Measurements from ENCODE around the gene MKRN2.
"Not testable (repeated sequence)": the region's sequence is repeated elsewhere in the genome, so short reads cannot be mapped to it uniquely, and the experiment has no call there.

MKRN2 gene

DNA sequence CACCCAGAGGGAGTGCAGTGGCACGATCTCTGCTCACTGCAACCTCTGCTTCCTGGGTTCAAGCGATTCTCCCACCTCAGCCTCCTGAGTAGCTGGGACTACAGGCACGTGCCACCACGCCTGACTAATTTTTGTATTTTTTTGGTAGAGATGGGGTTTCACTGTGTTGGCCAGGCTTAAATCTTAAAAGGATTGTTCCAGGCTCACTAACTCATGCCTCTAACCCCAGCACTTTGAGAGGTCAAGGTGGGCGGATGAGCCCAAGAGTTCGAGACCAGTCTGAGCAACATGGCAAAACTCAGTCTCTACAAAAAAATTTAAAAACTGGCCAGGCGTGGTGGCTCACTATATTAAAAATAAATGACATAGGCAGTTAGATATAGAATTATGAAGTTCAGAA lies 74.0 kb downstream of the MKRN2 start:
- DNase-seq (ENCODE audit: low read depth), result not testable (repeated sequence)

DNA sequence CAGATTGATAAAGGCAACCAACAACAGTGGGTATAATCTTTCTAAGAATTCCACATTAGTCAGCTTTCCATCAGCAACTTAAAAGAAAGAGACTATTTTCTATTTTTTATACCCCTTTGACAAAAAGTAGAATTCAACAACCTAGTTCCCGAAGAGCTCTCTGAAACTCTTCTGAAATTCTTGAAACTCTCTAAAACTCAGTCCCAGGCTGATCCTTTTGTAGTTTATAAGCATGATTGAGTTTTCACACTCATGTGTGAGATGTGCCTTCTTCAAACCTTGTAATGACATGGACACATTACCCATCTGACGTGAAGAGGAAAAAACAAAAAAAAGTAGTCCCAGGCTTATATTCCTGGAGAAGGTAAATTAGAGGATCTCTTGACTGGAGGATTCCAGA lies 75.6 kb downstream of the MKRN2 start:
- no peak for DNase-seq (ENCODE audit: low read depth)

DNA sequence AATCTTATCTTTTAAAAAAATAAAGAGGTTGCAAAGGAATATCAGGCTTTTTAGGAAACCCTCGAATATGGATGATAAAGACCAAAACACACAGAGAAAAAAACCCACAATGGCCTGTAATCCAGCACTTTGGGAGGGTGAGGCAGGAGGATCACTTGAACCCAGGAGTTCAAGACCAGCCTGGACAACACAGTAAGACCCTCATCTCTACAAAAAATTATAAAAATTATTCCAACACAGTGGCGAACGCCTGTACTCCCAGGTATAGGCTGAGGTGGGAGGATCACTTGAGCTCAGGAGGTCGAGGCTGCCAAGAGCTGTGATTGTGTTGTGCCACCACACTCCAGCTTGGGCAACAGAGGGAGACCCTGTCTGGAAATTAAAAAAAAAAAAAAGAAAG lies 76.2 kb downstream of the MKRN2 start:
- DNase-seq (ENCODE audit: low read depth), result no peak
